Measurements from ENCODE around the gene FER1L5. TPM values are rescaled to one million over a fixed set of nuclear protein-coding genes. Genes with fewer than 3 reads are reported as not detected.

Gene FER1L5
- total RNA-seq, 3 donors from 2014 or later, result 0.73 to 0.98 TPM; not detected in 1

GRCh38 chr2:96715658-96716057, 73.1 kb downstream of the FER1L5 start:
- DNase-seq (ENCODE audit: low spot score in 2 of 2), result no peak
- Histone ChIP-seq H3K27me3 (no peaks in the 10 kb centered on the region), H3K27ac (no peak overlapping the region), H3K4me3 (no peak overlapping the region), H3K9me3 (no peaks in the 10 kb centered on the region), H3K4me1 (no peaks in the 10 kb centered on the region), H3K36me3 (peaks cover 6% of the 10 kb centered on the region)
- intact Hi-C loops (cut with DNase I; ENCODE audit: low total_unique reads), result no loop called here
- TF ChIP-seq CTCF (IDR thresholded peaks at IDR 0.05), result no peak
- TF ChIP-seq POLR2AphosphoS5 (IDR thresholded peaks at IDR 0.05), result no peak
- TF ChIP-seq POLR2A (IDR thresholded peaks at IDR 0.05), result no peak

GRCh38 chr2:96716388-96716787, 73.8 kb downstream of the FER1L5 start:
- H3K9me3 ChIP-seq, result no peaks in the 10 kb centered on the region
- no peaks in the 10 kb centered on the region for H3K27me3 ChIP-seq
- no peak overlapping the region for H3K4me3 ChIP-seq
- peaks cover 4% of the 10 kb centered on the region for H3K36me3 ChIP-seq
- no peak for DNase-seq (ENCODE audit: low spot score in 2 of 2)
- no peak overlapping the region for H3K27ac ChIP-seq
- intact Hi-C loops (cut with DNase I; ENCODE audit: low total_unique reads), result no loop called here
- TF ChIP-seq POLR2A (IDR thresholded peaks at IDR 0.05), result no peak
- TF ChIP-seq POLR2AphosphoS5 (IDR thresholded peaks at IDR 0.05), result no peak
- TF ChIP-seq CTCF (IDR thresholded peaks at IDR 0.05), result no peak
- no peaks in the 10 kb centered on the region for H3K4me1 ChIP-seq

- H3K9me3 ChIP-seq, result no peaks in the 10 kb centered on the region
- no peak overlapping the region for H3K27ac ChIP-seq
- no peak overlapping the region for H3K4me3 ChIP-seq
- H3K27me3 ChIP-seq, result no peaks in the 10 kb centered on the region
- TF ChIP-seq POLR2A (IDR thresholded peaks at IDR 0.05) (no peak), POLR2AphosphoS5 (IDR thresholded peaks at IDR 0.05) (no peak), CTCF (IDR thresholded peaks at IDR 0.05) (no peak)
- H3K36me3 ChIP-seq, result no peaks in the 10 kb centered on the region
- no peak for DNase-seq (ENCODE audit: low spot score in 2 of 2)
- no peaks in the 10 kb centered on the region for H3K4me1 ChIP-seq
- intact Hi-C loops (cut with DNase I; ENCODE audit: low total_unique reads), result no loop called here
Observed at GRCh38 chr2:96726131-96726530, 83.6 kb downstream of the FER1L5 start.

- Histone ChIP-seq H3K27me3 (no peaks in the 10 kb centered on the region), H3K36me3 (no peaks in the 10 kb centered on the region), H3K9me3 (no peaks in the 10 kb centered on the region), H3K4me1 (no peaks in the 10 kb centered on the region), H3K4me3 (no peak overlapping the region), H3K27ac (no peak overlapping the region)
- TF ChIP-seq POLR2AphosphoS5 (IDR thresholded peaks at IDR 0.05), result no peak
- TF ChIP-seq POLR2A (IDR thresholded peaks at IDR 0.05), result no peak
- TF ChIP-seq CTCF (IDR thresholded peaks at IDR 0.05), result no peak
- intact Hi-C loops (cut with DNase I; ENCODE audit: low total_unique reads), result no loop called here
- no peak for DNase-seq (ENCODE audit: low spot score in 2 of 2)
Observed at GRCh38 chr2:96727431-96727830, 84.9 kb downstream of the FER1L5 start.

DNA sequence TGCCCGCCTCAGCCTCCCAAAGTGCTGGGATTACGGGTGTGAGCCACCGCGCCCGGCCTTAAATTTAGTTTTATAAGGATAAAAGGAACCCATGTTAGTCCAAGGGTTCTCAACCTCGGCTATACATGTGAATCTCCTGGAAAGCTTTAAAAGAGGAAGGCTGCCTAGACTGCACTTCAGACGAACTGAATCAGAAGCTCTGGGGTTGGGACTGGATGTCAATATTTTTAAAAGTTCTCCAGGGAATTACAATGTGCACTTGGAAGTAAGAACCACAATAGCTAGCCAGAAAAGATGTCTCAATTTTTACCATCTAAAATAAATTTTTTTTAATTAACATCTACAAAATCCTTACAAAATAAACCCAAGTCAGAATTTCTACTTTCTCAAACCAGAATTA, 87.2 kb downstream of the FER1L5 start:
- no peak for DNase-seq (ENCODE audit: low spot score in 2 of 2)
- H3K27me3 ChIP-seq, result no peaks in the 10 kb centered on the region
- TF ChIP-seq POLR2AphosphoS5 (IDR thresholded peaks at IDR 0.05) (no peak), CTCF (IDR thresholded peaks at IDR 0.05) (no peak), POLR2A (IDR thresholded peaks at IDR 0.05) (no peak)
- intact Hi-C loops (cut with DNase I; ENCODE audit: low total_unique reads), result no loop called here
- H3K27ac ChIP-seq, result no peak overlapping the region
- peaks cover 0 to under 1% of the 10 kb centered on the region in 2 donors for H3K4me1 ChIP-seq
- H3K9me3 ChIP-seq, result no peaks in the 10 kb centered on the region
- H3K4me3 ChIP-seq, result no peak overlapping the region
- H3K36me3 ChIP-seq, result no peaks in the 10 kb centered on the region
